IMR-90 (cell line): ENCODE data around the gene TRAPPC2L.

Source experiments
- CEBPB ChIP-seq: IDR thresholded peaks from 2 replicates; pipeline ENCODE4 v1.6.1; 2012; ENCODE audit warnings: low read depth, low read length, improper control_type of control experiment
- CHD1 ChIP-seq: IDR thresholded peaks from 2 replicates; pipeline ENCODE4 v1.6.1; 2012; ENCODE audit warnings: low read depth, low read length, improper control_type of control experiment
- CTCF ChIP-seq: conservative IDR thresholded peaks from 2 replicates; pipeline ENCODE4 v1.5.1; 2012; ENCODE audit warnings: mild to moderate bottlenecking, low read depth, low read length, improper control_type of control experiment
- ELK1 ChIP-seq: fragments of 150-350 bp; IDR thresholded peaks from 2 replicates; pipeline ENCODE4 v1.6.1; 2016; ENCODE audit warnings: low read depth, mild to moderate bottlenecking, low read length, moderate library complexity, borderline replicate concordance
- FOS ChIP-seq: fragments of 150-350 bp; IDR thresholded peaks from 2 replicates; pipeline ENCODE4 v1.6.1; 2016; ENCODE audit warnings: low read depth, low read length
- MAFK ChIP-seq: IDR thresholded peaks from 2 replicates; pipeline ENCODE4 v1.6.1; 2012; ENCODE audit warnings: low read depth, low read length, improper control_type of control experiment
- MXI1 ChIP-seq: IDR thresholded peaks from 2 replicates; pipeline ENCODE4 v1.6.1; 2012; ENCODE audit warnings: low read depth, mild to moderate bottlenecking, low read length, moderate library complexity, borderline replicate concordance
- POLR2A ChIP-seq: IDR thresholded peaks from 2 replicates; pipeline ENCODE4 v1.6.1; 2012; ENCODE audit warnings: mild to moderate bottlenecking, low read depth, low read length
- RAD21 ChIP-seq: IDR thresholded peaks from 2 replicates; pipeline ENCODE4 v1.6.1; 2012; ENCODE audit warnings: low read length, improper control_type of control experiment
- RFX5 ChIP-seq: IDR thresholded peaks from 2 replicates; pipeline ENCODE4 v1.8.0; 2012; ENCODE audit warnings: low read depth, mild to moderate bottlenecking, low read length, moderate library complexity
- SMC3 ChIP-seq: fragments of 150-350 bp; IDR thresholded peaks from 2 replicates; pipeline ENCODE4 v1.6.1; 2016; ENCODE audit warnings: low read depth, mild to moderate bottlenecking, antibody characterized with exemption, low read length, moderate library complexity

GRCh38 chr16:88834670-88835069 is 22.3 kb upstream of the TRAPPC2L start:
- TF ChIP-seq CTCF, result no peak
- TF ChIP-seq MAFK, result no peak
- no peak for TF ChIP-seq CEBPB
- no peak for TF ChIP-seq MXI1
- TF ChIP-seq POLR2A, result no peak
- no peak for TF ChIP-seq ELK1
- no peak for TF ChIP-seq SMC3
- no peak for TF ChIP-seq CHD1
- TF ChIP-seq RAD21, result no peak
- no peak for TF ChIP-seq RFX5
- TF ChIP-seq FOS, result no peak
